ENCODE measurements around the gene BST2.

DNA sequence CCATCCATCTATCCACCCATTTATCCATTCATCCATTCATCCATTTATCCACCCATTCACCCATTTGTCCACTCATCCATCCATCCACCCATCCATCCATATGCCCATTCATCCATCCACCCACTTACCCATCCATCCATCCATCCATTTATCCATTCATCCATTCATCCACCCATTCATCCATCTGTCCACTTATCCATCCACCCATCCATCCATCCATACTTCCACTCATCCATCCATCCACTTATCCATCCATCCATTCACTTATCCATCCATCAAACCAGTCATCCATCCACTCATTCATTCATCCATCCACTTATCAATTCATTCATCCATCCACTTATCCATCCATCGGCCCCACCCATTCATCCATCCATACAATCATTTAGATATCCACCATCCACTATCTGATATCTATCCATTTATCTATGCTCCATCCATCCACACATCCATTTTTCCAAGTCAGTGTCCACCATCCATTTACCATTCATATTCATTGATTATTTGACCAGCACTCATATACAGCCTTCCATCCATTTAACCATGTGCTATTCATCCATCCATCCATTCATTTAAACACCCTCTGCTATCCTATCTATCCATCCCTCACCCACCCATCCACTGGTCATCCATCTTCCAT lies 40.2 kb upstream of the BST2 start:
- TF ChIP-seq, protein P1, sequence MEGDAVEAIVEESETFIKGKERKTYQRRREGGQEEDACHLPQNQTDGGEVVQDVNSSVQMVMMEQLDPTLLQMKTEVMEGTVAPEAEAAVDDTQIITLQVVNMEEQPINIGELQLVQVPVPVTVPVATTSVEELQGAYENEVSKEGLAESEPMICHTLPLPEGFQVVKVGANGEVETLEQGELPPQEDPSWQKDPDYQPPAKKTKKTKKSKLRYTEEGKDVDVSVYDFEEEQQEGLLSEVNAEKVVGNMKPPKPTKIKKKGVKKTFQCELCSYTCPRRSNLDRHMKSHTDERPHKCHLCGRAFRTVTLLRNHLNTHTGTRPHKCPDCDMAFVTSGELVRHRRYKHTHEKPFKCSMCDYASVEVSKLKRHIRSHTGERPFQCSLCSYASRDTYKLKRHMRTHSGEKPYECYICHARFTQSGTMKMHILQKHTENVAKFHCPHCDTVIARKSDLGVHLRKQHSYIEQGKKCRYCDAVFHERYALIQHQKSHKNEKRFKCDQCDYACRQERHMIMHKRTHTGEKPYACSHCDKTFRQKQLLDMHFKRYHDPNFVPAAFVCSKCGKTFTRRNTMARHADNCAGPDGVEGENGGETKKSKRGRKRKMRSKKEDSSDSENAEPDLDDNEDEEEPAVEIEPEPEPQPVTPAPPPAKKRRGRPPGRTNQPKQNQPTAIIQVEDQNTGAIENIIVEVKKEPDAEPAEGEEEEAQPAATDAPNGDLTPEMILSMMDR (IDR thresholded peaks at IDR 0.05 in 8 of 11, conservative IDR thresholded peaks at IDR 0.05 in 3 of 11) = no peak
- no peak for TF ChIP-seq POLR2AphosphoS5 (IDR thresholded peaks at IDR 0.05)

Data from spleen (tissue), 7 donors.